HL-60 (cell line): ENCODE results near the gene INPP5J.

ENCODE experiments used
- CTCF ChIP-seq: IDR thresholded peaks from one replicate; pipeline ENCODE4 v1.5.1; 2011; ENCODE audit warnings: low read length, control low read depth, inconsistent platforms; ENCODE audit not compliant: insufficient read depth
- GABPA ChIP-seq: IDR thresholded peaks from 2 replicates; pipeline ENCODE4 v1.6.1; 2012; ENCODE audit warnings: low read depth
- POLR2AphosphoS5 ChIP-seq: IDR thresholded peaks from 2 replicates; pipeline ENCODE4 v1.6.1; 2012; ENCODE audit warnings: low read depth
- SPI1 ChIP-seq: IDR thresholded peaks from 2 replicates; pipeline ENCODE4 v1.6.1; 2012; ENCODE audit warnings: low read depth, mild to moderate bottlenecking, borderline replicate concordance
- TF ChIP-seq, protein P1 (sequence below): IDR thresholded peaks from 2 replicates; pipeline ENCODE4 v1.6.1; 2012; ENCODE audit warnings: low read depth; ENCODE audit not compliant: insufficient replicate concordance

DNA sequence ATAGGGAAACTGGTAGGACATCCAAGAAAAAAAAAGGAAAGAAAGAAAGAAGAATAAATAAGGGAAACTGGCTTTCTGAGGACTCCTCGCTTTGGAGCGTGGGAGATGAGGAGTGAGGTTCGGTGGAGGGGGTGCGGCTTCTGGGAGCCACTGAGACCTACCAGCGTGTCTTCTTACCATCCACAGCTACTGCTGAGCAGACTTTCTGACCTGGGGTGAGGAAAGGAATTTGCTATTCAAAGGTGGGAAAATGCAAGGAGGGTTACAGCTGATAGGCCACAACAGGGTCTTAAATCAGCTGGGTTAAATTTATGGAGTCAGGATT is 14.9 kb upstream of the INPP5J start:
- TF ChIP-seq CTCF (no peak), POLR2AphosphoS5 (no peak), SPI1 (no peak), GABPA (no peak)
- TF ChIP-seq, protein P1, sequence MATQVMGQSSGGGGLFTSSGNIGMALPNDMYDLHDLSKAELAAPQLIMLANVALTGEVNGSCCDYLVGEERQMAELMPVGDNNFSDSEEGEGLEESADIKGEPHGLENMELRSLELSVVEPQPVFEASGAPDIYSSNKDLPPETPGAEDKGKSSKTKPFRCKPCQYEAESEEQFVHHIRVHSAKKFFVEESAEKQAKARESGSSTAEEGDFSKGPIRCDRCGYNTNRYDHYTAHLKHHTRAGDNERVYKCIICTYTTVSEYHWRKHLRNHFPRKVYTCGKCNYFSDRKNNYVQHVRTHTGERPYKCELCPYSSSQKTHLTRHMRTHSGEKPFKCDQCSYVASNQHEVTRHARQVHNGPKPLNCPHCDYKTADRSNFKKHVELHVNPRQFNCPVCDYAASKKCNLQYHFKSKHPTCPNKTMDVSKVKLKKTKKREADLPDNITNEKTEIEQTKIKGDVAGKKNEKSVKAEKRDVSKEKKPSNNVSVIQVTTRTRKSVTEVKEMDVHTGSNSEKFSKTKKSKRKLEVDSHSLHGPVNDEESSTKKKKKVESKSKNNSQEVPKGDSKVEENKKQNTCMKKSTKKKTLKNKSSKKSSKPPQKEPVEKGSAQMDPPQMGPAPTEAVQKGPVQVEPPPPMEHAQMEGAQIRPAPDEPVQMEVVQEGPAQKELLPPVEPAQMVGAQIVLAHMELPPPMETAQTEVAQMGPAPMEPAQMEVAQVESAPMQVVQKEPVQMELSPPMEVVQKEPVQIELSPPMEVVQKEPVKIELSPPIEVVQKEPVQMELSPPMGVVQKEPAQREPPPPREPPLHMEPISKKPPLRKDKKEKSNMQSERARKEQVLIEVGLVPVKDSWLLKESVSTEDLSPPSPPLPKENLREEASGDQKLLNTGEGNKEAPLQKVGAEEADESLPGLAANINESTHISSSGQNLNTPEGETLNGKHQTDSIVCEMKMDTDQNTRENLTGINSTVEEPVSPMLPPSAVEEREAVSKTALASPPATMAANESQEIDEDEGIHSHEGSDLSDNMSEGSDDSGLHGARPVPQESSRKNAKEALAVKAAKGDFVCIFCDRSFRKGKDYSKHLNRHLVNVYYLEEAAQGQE: no peak
